Measurements from ENCODE around the gene GPRC5C.

The GPRC5C gene

DNA sequence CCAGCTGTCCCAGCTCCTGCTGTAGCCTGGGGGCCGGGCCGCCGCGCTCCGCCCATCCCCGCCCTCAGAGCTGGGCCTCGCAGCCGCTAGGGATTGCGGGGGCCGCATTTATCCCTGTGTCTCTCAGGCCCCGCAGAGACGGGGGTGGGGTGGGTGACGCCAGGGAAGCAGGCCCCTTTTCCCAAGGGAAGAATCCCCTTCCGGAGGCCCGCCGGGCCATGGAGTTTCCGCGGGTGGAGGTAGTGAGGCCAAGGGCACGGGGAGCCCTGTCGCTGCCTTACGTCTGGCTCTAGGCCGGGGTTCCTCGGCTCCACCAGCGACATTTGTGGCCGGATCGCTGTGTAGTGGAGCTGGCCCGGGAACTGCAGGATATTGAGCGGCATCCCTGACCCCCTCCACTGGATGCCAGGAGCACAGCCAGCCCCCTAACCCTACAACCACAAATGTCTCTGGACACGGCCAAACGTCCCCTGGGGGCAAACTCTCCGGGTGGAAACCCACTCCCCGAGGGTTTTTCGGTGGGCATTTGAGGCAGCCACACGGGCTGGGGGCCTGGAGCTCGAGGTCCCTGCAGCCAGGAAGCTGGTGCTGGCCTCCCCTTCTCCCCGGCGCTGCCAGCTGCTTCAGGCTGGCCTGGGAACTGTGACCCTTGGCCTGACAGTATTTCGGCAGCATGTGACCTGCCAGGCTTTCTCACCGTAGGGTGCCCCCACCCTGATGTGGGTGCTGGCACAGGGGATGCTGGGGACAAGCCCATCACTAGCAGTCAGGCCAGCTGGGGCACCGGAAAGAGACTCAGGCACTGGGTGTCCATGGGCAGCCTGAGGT lies 22.5 kb downstream of the GPRC5C start (continued):
- TF ChIP-seq GLI4 (tag by site-specific recombination; IDR thresholded peaks at IDR 0.05), result no peak
- no peak for TF ChIP-seq ZNF433 (tag by site-specific recombination; IDR thresholded peaks at IDR 0.05; ENCODE audit: low read depth)
- TF ChIP-seq, protein P1, sequence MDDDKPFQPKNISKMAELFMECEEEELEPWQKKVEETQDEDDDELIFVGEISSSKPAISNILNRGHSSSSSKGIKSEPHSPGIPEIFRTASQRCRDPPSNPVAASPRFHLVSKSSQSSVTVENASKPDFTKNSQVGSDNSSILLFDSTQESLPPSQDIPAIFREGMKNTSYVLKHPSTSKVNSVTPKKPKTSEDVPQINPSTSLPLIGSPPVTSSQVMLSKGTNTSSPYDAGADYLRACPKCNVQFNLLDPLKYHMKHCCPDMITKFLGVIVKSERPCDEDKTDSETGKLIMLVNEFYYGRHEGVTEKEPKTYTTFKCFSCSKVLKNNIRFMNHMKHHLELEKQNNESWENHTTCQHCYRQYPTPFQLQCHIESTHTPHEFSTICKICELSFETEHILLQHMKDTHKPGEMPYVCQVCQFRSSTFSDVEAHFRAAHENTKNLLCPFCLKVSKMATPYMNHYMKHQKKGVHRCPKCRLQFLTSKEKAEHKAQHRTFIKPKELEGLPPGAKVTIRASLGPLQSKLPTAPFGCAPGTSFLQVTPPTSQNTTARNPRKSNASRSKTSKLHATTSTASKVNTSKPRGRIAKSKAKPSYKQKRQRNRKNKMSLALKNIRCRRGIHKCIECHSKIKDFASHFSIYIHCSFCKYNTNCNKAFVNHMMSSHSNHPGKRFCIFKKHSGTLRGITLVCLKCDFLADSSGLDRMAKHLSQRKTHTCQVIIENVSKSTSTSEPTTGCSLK (tag by site-specific recombination; IDR thresholded peaks at IDR 0.05), result no peak
- no peak for TF ChIP-seq ZNF248 (tag by site-specific recombination; IDR thresholded peaks at IDR 0.05)
- no peak for TF ChIP-seq ZNF214 (tag by site-specific recombination; IDR thresholded peaks at IDR 0.05; ENCODE audit: borderline replicate concordance)
- TF ChIP-seq ZNF626 (tag by site-specific recombination; IDR thresholded peaks at IDR 0.05), result no peak
- no peak for TF ChIP-seq YY2 (tag by site-specific recombination; IDR thresholded peaks at IDR 0.05)
- TF ChIP-seq, protein P2, sequence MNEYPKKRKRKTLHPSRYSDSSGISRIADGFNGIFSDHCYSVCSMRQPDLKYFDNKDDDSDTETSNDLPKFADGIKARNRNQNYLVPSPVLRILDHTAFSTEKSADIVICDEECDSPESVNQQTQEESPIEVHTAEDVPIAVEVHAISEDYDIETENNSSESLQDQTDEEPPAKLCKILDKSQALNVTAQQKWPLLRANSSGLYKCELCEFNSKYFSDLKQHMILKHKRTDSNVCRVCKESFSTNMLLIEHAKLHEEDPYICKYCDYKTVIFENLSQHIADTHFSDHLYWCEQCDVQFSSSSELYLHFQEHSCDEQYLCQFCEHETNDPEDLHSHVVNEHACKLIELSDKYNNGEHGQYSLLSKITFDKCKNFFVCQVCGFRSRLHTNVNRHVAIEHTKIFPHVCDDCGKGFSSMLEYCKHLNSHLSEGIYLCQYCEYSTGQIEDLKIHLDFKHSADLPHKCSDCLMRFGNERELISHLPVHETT (tag by site-specific recombination; IDR thresholded peaks at IDR 0.05), result no peak
- peak; percentile 82 for TF ChIP-seq IKZF3 (tag by site-specific recombination; IDR thresholded peaks at IDR 0.05)
- TF ChIP-seq, protein P3, sequence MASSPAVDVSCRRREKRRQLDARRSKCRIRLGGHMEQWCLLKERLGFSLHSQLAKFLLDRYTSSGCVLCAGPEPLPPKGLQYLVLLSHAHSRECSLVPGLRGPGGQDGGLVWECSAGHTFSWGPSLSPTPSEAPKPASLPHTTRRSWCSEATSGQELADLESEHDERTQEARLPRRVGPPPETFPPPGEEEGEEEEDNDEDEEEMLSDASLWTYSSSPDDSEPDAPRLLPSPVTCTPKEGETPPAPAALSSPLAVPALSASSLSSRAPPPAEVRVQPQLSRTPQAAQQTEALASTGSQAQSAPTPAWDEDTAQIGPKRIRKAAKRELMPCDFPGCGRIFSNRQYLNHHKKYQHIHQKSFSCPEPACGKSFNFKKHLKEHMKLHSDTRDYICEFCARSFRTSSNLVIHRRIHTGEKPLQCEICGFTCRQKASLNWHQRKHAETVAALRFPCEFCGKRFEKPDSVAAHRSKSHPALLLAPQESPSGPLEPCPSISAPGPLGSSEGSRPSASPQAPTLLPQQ (tag by site-specific recombination; IDR thresholded peaks at IDR 0.05), result 0 out of 2 replicates have a peak, but pooled peaks have one; percentile 38
- no peak for TF ChIP-seq ZNF514 (tag by site-specific recombination; IDR thresholded peaks at IDR 0.05)
- TF ChIP-seq, protein P4, sequence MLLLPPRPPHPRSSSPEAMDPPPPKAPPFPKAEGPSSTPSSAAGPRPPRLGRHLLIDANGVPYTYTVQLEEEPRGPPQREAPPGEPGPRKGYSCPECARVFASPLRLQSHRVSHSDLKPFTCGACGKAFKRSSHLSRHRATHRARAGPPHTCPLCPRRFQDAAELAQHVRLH (tag by site-specific recombination; IDR thresholded peaks at IDR 0.05), result no peak
- TF ChIP-seq, protein P5, sequence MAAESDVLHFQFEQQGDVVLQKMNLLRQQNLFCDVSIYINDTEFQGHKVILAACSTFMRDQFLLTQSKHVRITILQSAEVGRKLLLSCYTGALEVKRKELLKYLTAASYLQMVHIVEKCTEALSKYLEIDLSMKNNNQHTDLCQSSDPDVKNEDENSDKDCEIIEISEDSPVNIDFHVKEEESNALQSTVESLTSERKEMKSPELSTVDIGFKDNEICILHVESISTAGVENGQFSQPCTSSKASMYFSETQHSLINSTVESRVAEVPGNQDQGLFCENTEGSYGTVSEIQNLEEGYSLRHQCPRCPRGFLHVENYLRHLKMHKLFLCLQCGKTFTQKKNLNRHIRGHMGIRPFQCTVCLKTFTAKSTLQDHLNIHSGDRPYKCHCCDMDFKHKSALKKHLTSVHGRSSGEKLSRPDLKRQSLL (tag by site-specific recombination; IDR thresholded peaks at IDR 0.05), result peak; percentile 78
- TF ChIP-seq ZNF266 (tag by site-specific recombination; IDR thresholded peaks at IDR 0.05; ENCODE audit: low read depth), result no peak
- peak; percentile 94 for TF ChIP-seq ZBTB48 (tag by site-specific recombination; IDR thresholded peaks at IDR 0.05)
- TF ChIP-seq ZFP69B (tag by site-specific recombination; IDR thresholded peaks at IDR 0.05), result 0 out of 2 replicates have a peak, but pooled peaks have one; percentile 24
- peak; percentile 58 for TF ChIP-seq ZBTB17 (tag by site-specific recombination; IDR thresholded peaks at IDR 0.05)
- TF ChIP-seq ZNF416 (tag by site-specific recombination; IDR thresholded peaks at IDR 0.05), result no peak
- no peak for TF ChIP-seq ZNF37A (tag by site-specific recombination; IDR thresholded peaks at IDR 0.05)
- no peak for TF ChIP-seq ZNF555 (tag by site-specific recombination; conservative IDR thresholded peaks at IDR 0.05)
- TF ChIP-seq ZNF394 (tag by site-specific recombination; IDR thresholded peaks at IDR 0.05; ENCODE audit: borderline replicate concordance), result no peak; the same call in 1 of the 2 replicates
- no peak for TF ChIP-seq ZNF791 (tag by site-specific recombination; IDR thresholded peaks at IDR 0.05)
- no peak for TF ChIP-seq REPIN1 (tag by site-specific recombination; IDR thresholded peaks at IDR 0.05; ENCODE audit: low read depth)
- no peak for TF ChIP-seq ZNF830 (tag by site-specific recombination; IDR thresholded peaks at IDR 0.05; ENCODE audit: low read depth)
- TF ChIP-seq ZNF311 (tag by site-specific recombination; IDR thresholded peaks at IDR 0.05; ENCODE audit: borderline replicate concordance), result no peak
- TF ChIP-seq ZNF184 (tag by site-specific recombination; IDR thresholded peaks at IDR 0.05), result no peak
- TF ChIP-seq ZNF777 (tag by site-specific recombination; IDR thresholded peaks at IDR 0.05; ENCODE audit: borderline replicate concordance), result no peak
